Activated CD4-positive, alpha-beta T cell treated with anti-CD3 and anti-CD28 coated beads, Interleukin-10, Interleukin-2, amounts not matched to agents 100 ng/mL and 50 ng/mL, durations not matched to agents 16 hours and 8 hours (primary cell): ENCODE measurements around the gene KLHDC8B.

Experiments used
- DNase-seq: peaks from one replicate; pipeline ENCODE4 v3.0.0-alpha.2; 2020

The KLHDC8B gene

DNA sequence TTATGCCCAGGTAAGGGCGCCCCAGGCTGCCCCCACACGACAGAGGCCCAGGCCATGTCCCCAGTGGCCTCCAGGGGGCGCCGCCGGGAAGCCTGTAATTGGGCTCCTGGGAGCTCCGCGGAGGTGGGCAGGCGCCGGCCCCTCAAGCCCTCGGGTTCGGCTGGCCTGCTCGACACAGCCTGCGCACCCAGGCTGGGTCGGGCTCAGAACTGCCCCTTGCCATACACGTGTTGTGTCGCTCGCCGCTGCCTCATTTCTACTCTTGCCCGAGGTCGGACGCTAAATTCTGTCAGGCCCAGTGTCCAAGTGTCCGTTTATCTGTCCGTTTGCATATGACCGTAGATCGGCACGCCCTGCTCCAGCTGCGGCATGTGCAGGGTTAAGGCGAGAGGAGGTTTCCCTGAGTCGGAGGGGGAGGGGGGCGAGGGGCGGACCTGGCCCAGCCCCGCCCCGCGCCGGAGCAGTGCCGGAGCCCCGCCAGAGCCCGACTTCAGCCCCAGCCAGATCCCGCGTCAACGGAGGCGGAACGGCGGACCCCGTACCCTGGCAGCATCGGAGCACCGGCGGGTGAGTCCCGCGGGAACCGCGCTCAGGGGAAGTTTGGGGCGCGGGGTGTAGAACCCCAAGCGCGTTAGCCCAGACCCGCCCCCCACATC lies at the start of gene KLHDC8B:
TSS of gene KLHDC8B (plus strand) at position 480 of the 656 bp plus-strand sequence. CDS start 1,172 bp downstream, outside the sequence.
- DNase-seq: peak; percentile 86

DNA sequence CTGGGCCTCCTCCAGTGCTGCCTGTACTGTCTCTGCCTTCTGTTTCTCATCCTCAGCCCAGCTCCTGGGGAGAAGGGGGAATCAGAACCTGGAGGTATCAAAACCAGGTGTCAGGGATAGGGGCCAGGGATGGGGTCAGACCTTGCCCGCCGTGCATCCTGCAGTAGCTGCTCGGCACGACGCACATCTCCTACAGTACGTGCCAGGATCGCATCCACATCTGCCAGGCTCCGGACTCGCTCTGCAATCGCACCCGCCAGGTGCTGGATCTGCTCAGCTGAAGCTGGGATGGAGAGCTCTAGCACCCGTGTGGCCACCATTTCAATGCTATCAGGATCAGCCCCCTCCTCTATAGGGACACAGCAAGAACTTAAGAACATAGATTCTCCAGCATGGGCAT lies 49.4 kb upstream of the KLHDC8B start:
- DNase-seq: no peak

DNA sequence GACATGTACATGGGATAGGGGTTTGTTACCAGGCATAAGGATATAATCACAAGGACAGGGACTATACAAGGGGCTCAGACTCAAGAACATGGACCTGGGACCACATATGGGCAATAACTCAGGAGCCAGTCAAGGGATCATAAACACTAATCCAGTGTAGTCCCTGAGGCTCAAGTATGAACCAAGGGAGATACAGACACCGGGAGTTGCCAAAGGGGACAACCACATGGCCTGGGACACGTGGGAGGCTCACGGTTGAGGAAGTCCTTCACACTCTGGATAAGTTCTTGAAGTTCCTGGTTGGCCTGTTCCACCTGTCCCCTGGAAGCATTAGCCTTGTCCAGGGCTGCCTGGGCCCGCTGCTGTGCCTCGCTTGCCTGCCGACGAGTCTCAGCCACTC lies 48.9 kb upstream of the KLHDC8B start:
- no peak for DNase-seq

DNA sequence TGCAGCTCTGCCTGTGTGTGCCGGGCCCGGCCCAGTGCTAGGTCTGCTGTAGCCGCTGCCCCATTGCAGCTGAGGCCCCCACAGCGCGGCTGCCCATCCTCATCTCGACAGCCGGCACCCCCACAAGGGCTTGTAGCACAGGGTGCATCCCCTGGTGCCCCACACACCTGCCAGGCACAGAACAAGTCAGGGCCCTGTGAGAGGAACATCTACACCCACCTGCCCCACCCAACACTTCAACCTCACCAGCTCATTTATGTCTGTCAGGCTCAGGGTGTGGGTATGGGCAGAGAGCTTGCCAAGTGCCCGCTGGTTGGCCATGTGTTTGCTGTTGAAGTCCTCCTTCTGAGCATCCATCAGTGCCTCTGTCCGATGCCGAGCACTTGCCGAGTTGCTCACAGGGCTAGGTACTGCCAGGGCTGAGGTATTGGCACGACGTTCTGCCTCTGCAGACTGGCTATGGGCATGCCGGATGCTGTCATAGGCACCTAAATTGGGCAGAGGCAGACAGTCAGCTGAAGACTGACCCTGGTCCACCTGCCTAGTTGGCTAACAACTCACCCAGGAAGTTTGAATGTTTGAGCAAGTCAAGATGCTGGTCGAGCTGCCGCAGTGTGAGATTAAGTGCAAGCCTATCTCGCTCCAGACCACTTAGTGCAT lies 48.4 kb upstream of the KLHDC8B start:
- no peak for DNase-seq

DNA sequence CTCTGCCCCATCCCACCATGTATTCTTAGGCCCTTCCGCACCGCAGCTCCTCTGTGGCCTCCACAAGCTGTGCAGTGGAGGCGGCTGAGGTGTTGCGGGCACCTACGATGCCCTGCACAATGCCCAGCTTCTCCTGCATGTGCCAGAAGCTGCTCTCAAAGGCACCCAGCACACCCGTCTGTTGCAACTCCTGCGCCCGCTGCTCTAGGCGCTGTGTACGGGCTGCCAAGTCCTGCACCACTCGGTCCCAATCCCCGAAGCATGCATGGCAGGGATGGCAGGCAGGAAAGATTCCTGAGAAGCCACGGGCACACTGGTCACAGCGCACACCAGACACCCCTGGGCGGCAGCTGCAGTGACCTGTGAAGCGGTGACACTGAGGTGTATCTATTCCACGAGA lies 47.7 kb upstream of the KLHDC8B start:
- no peak for DNase-seq

DNA sequence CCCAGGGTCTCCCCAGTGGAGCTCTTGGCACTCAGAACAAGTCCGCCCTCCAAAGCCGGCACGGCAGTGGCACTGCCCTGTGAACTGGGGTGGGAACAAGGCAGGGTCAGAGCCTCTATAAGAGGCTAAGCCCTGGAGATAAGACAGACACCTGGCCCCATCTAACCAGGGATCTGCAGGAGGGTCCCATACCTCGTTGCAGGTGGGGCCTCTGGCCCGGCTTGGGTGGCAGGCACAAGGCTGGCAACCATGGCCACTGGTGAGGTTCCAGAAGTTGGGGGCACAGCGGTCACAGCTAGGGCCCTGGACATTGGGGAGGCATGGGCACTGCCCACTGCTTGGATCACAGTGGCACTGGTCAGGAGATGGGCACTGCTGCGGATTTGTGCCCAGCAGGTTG lies 47.2 kb upstream of the KLHDC8B start:
- DNase-seq: no peak

DNA sequence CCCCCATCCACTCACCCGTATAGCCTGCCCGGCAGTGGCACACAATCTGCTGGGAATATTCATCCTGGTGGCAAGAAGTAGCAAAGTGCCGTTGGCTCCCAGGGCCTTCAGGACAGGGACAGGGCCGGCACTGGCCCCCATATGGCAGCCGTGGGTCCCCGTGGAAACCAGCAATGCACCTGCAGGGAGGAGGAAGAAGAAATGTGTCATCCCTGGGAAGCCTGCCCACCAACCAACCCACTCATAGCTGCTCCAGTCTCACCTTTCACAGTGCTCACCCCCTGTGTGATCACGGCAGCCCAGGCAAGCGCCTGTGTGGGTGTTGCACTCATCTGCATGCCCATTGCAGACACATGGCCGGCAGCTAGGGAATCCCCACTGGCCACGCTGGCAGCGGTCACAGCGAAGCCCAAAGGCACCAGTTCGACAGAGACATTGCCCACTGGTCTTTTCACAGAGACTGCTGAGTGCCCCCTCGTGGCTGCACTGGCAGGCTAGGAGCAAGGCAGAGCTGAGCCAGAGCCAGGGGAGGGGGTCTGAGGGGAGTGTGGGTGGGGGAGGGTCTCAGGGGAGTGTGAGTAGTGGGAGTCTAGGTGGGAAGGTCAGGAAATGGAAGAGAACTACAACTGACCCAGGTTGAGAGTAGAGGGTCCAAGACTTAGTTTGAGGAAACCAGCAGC lies 46.3 kb upstream of the KLHDC8B start:
- DNase-seq: no peak

DNA sequence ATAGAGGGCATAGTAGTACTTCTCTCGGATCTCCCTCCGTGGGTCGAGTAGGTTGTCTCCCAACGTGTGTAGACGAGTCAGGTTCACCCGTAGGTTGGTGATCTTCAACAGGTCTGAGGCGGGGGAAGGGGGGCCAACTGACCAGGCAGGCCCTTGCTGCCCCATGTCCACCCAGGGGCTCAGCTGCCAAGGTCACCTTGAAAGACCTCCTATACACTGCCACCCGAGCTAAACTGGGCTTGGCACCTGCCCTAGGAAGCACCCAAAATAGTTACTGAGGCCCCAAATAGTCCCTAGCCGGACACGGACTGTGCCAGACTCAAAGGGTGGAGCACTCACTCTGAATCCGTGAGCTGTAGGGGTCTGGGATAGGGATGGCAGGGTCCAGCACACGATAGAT lies 40.4 kb upstream of the KLHDC8B start:
- DNase-seq: no peak

DNA sequence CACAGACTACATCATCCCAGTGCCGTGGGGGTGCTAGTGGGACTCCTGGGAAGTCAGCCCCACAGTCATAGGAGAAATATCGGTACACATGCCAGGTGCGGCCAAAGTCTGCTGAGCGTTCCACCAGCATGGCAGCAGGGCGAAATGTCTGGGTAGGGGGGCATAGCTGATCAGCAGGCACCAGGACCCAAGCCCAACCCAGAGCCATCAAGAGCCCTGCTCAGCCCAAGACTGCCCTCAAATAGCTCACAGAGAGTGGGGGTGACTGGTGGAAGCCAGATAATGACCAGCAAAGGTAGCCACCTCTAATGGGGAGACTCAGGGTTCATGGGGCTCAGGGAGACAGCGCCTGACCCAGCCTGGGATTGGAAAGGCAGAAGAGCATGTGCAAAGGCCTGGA lies 39.8 kb upstream of the KLHDC8B start:
- no peak for DNase-seq

DNA sequence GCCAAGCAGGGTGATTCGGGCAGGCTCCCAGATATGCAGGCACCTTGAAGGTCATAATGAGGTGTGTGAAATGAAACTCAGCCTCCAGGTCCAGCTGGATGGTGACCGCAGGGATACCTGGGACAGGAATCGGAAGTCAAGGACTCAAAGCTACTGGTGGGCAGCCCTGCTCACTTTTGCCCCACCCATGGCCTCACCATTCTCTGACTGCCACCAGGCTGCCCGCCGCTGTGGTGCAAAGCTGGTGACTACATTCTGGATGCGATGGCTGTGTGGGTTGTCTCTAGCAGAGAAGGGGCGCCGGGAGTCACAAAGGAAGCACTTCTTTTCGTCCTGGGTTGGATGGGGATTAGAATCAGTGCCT lies 39.3 kb upstream of the KLHDC8B start:
- no peak for DNase-seq

DNA sequence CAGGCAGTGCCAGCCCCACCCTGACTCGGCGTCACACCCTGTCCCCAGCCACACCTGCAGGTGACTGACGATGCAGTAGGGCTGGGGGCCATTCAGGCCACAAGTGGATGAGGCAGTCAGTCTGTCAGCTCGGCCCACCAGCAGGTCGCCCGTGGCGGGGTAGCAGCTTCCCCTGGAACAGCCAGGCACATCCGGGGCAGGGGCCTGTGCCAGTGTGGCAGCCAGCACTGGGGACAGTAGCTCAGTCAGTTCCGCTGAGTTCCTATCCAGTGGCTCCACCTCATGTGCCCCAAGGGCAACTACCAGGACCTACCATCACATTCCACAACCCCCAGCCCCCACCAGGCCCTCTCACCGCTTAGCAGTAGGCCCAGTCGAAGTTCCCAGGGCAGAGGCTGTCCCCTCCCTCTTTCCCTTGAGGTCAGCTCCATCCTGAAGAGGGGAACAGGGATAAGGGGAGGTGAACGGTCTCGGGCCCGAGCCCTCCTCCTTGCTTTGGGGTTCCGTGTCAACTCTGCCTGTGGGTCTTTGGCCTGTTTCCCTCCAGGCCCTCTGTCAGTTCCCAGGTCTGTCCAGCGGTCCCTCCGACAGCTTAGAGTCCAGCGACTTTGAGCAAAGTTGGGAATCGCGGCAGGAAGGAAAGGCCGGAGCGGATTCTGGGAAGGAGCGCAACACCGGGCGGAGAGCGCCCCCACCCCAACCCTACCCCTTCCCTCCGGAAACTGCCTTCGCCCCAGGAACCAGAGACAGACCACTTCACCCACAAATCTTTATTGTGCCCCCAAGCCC lies 38.8 kb upstream of the KLHDC8B start, which contains the start of gene LAMB2:
TSS of gene LAMB2 (minus strand) at position 614 of the 789 bp plus-strand sequence. CDS start at position 431, 183 bp downstream.
- no peak for DNase-seq

DNA sequence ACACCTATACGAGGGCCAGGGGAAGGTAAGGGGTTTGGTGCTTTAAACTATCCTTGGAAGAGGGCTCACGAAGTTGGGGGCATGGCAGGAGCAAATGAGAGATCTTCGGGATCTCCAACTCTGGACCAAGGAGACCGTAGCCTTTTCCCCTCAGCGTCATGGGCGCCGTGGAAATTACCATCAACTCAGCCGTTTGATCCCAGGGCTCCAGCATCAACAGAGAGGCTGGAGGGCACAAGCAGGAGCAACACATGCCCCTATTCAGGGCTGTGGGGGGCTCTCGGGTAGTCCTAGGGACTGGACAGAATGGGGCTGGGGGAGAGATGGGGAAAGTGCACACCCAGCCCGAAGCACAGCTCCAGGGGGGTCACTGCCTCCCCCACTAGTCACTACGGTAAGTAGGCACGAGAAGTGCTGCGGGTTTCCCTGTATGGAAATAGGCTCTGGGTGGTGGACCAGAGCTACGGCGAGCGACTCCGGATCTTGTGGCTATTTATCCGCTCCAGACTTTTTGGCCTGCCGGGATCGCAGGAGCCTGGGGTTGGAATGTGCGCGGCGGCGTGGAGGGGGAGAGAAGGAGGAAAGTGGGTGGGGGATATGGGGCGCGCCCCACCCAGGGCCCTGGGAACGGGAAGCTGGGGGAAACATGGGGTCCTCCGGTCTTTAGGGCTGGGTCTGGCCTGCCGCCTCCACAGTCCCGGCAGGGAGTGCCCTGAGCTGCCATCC lies 38.0 kb upstream of the KLHDC8B start:
- DNase-seq: no peak

DNA sequence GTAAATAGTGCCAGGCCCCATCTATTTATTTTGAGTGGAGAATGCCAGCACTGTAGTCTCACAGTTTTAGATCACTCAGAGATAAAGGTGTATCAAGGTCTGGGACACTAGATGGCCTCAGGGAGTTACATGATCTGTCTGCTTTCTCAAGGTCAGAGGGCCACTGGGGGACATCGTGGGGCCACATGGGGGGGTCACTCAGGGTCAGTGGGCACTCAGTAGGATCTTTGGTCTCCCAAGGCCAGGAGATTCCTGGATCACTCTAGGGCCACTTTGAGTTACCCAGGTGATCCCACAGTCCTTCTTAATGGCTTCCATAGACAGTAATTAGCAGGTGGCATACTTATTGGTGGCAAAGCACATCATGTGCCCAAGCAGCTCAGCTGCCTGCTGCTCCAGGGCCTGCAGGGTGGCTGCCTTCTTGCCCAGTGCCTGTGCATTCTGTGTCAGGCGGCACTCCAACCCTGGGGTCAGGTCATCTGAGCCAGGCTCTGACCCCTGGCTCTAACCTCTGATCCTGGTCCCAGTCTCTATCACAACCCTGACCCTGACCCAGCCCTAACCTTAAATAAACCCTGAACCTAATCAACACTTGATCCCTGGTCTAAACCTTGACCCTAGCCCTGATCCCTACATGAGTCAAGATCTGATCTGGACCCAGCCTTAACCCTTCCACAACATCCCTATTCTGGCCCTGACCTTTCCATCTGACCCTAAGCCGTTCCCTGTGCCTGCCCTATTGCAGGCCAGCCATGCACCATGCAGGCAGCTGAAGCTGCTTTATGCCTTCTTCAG lies 36.7 kb upstream of the KLHDC8B start:
- no peak for DNase-seq

DNA sequence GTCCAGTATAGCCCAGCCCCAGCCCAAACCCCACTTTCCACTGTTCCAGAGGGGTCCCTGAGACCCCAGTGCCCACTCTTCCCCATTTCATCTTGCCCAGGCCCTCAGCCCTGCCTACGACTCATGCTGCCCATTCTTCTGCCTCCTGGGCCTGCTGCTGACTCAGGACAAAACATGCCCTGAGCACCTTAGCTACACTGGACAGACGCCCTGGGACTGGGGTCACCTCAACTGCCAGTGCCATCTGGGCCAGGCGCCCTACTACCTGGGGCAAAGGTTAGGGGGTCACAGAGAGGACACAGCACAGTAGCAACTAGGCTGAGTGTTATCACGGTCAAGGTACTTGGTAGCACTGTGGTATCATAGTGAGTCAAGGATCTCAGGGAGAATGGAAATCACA lies 35.9 kb upstream of the KLHDC8B start:
- DNase-seq: no peak

DNA sequence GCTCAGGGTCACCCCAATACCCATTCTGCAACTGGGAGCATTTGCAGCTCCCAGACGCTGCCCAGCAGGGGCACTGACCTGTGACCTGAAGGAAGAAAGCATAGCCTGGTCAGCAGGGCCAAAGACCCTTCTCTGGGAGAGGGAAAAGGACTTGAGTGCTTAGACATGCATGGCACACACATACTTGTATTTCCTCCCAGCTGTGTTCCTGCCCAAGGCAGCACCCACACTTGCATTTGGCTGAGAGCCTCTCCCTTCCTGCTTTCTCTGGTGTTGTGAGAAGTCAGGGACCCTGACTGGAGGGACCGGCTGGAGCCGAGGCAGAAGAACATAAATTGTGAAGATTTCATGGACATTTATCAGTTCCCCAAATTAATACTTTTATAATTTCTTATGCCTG lies 31.3 kb upstream of the KLHDC8B start:
- no peak for DNase-seq

DNA sequence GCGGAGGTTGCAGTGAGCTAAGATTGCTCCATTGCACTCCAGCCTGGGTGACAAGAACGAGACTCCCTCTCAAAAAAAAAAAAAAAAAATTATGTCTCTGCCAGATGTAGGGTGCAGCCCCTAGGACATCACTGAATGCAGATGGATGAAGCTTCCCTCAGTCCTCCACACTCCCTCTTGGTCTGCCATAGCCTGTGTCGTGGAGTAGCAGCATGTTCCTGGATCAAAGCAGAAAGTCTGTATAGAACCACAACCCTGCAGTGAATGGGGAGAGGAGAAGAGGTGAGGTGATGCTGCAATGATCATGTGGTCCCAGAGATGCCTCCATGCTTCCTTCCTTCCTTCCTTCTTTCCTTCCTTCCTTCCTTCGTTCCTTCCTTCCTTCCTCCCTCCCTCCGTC lies 23.2 kb upstream of the KLHDC8B start:
- DNase-seq: no peak

DNA sequence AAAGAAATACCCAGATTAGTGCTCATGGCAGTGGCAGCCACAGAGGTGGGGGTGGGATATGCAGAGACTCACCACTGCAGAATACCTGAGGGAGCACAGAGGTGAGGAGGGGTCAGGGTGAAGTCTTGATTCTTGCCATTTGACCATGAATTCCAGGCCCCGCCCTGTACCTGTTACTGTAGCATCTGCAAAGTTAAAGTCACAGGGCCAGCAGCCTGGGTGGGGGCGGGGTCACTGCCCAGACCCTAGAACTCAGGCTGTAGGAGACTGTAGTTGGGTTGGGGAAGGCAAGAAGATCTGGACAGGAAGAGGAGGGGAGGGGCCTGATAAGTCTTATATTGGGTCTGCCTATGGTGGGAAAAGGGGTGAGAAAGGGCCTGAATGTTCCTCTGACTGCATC lies 19.8 kb upstream of the KLHDC8B start:
- DNase-seq: no peak

DNA sequence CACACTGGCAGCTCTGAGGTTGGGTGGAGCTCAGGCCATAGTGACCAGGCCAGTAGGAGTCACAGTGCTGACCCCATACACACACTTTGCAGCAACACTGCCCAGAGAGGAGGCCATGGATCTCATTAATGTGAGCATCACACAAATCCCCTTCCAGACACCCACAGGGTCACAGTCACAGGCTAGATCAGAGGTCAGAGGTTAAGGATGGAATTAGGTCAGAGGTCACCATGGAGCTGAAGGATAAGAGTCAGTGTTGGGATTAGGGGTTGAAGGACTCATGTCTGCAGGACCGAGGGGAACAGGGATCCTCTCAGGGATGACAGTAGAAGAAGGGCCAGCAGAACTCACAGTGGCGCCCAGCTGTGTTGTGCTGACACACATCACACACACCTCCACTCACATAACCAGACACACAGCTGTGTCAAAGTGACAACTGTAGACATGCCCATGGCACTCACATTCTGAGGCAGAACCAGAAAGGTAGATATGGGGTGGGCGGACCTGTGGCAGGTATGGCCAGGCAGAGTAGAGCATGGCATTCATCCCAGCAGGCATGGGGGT lies 18.0 kb upstream of the KLHDC8B start:
- DNase-seq: no peak

DNA sequence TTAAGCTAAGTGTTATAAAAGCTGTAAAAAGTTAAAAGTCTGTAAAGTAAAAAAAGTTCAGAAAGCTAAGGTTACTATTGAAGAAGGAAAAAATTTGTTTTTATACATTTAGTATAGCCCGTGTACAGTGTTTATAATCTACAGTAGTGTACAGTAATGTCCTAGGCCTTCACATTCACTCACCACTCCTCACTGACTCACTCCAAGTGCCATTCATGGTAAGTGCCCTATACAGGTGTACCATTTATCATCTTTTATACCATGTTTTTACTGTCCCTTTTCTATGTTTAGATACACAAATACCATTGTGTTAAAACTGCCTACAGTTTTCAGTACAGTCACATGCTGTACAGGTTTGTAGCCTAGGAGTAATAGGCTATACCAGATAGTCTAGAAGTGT lies 14.1 kb upstream of the KLHDC8B start:
- DNase-seq: no peak

DNA sequence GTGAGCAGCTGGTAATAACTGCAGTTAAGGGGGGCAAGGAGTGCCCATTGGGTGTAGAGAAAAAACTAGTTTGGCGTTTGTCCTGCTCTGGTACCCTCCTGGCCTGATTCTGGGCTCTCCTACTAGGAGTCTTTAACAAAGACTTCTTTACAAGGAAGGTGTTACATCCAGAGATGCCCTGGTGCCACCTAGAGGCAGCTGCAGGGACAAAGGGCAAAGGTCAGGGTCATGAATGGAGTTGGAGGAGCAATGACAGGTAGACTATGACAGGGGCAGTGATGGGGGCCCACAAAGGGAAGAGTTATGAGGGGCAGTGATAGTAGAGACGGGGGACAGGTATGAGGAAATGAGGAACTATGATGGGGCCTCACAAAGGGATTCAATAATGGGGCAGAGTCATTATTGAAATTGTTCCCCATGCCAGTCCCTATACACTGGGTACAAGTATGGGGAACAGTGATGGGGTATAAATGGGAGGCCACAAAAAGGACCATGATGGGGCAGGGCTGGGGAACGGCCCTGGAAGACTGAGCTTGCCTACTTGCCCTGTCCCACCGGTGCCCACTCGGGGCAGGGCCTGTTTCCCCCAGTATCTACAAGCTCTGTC lies 13.2 kb upstream of the KLHDC8B start:
- DNase-seq: peak; percentile 73

DNA sequence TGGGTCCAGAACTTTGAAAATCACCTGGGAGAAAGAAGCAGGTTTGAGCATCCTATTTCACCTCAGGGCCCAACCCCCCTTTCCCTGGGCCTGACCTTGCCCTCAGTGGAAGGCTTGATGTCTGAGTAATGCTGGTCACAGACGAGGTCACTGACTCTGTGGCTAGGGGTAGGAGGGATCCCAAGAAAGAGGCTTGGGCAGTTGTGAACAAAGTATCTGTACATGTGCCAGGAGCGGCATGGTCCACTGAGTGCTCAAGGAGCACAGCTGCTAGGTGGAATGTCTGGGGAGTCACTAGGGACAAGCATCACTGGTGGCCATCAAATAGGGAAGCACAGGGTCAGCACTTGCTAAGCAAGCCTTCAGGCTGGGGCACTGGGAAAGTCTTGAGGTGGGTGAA lies 12.6 kb upstream of the KLHDC8B start:
- no peak for DNase-seq
